Ishikawa (cell line): Measurements from ENCODE around the gene MTCP1.

Experiments used
- CEBPB ChIP-seq: IDR thresholded peaks from 2 replicates; pipeline ENCODE4 v1.6.1; 2012
- CREB1 ChIP-seq: IDR thresholded peaks from 2 replicates; pipeline ENCODE4 v1.6.1; 2012; ENCODE audit warnings: low read depth
- EGR1 ChIP-seq: IDR thresholded peaks from 2 replicates; pipeline ENCODE4 v1.6.1; 2012
- EP300 ChIP-seq: IDR thresholded peaks from 2 replicates; pipeline ENCODE4 v1.6.1; 2012; ENCODE audit warnings: borderline replicate concordance
- FOXM1 ChIP-seq: IDR thresholded peaks from 2 replicates; pipeline ENCODE4 v1.6.1; 2012; ENCODE audit warnings: low read depth, borderline replicate concordance
- MAX ChIP-seq: IDR thresholded peaks from 2 replicates; pipeline ENCODE4 v1.6.1; 2012
- NFIC ChIP-seq: IDR thresholded peaks from 2 replicates; pipeline ENCODE4 v1.6.1; 2012
- RAD21 ChIP-seq: IDR thresholded peaks from 2 replicates; pipeline ENCODE4 v1.6.1; 2012; ENCODE audit warnings: low read depth
- TAF1 ChIP-seq: IDR thresholded peaks from 2 replicates; pipeline ENCODE4 v1.6.1; 2012; ENCODE audit warnings: low read depth, mild to moderate bottlenecking
- TCF12 ChIP-seq: IDR thresholded peaks from 2 replicates; pipeline ENCODE4 v1.6.1; 2012; ENCODE audit warnings: low read depth
- TEAD4 ChIP-seq: IDR thresholded peaks from 2 replicates; pipeline ENCODE4 v1.6.1; 2012
- USF1 ChIP-seq: IDR thresholded peaks from 2 replicates; pipeline ENCODE4 v1.6.1; 2012
- YY1 ChIP-seq: IDR thresholded peaks from 2 replicates; pipeline ENCODE4 v1.6.1; 2012; ENCODE audit warnings: low read depth
- ZBTB7A ChIP-seq: IDR thresholded peaks from 2 replicates; pipeline ENCODE4 v1.6.1; 2012; ENCODE audit warnings: low read depth
- TF ChIP-seq, protein P1 (sequence below): IDR thresholded peaks from 2 replicates; pipeline ENCODE4 v1.6.1; 2012; ENCODE audit warnings: low read depth, mild to moderate bottlenecking

The MTCP1 gene

DNA sequence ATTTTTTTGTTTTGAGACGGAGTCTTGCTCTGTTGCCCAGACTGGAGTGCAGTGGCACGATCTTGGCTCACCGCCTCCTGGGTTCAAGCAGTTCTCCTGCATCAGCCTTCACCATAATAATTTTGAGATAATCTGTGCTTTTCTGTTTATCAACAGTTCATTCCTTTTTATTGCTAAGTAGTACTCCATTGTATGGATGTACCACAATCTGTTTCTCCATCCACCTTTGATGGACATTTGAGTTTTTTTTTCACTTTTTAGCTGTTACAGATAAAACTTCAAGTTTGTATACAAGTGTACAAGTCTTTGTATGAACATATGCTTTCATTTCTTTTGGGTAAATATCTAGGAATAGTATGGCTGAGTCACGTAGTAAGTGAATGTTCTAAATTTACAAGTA, 35.2 kb downstream of the MTCP1 start:
- TF ChIP-seq CREB1: no peak
- TF ChIP-seq TEAD4: no peak
- no peak for TF ChIP-seq MAX
- no peak for TF ChIP-seq ZBTB7A
- no peak for TF ChIP-seq TAF1
- TF ChIP-seq USF1: no peak
- TF ChIP-seq EGR1: no peak
- TF ChIP-seq, protein P1, sequence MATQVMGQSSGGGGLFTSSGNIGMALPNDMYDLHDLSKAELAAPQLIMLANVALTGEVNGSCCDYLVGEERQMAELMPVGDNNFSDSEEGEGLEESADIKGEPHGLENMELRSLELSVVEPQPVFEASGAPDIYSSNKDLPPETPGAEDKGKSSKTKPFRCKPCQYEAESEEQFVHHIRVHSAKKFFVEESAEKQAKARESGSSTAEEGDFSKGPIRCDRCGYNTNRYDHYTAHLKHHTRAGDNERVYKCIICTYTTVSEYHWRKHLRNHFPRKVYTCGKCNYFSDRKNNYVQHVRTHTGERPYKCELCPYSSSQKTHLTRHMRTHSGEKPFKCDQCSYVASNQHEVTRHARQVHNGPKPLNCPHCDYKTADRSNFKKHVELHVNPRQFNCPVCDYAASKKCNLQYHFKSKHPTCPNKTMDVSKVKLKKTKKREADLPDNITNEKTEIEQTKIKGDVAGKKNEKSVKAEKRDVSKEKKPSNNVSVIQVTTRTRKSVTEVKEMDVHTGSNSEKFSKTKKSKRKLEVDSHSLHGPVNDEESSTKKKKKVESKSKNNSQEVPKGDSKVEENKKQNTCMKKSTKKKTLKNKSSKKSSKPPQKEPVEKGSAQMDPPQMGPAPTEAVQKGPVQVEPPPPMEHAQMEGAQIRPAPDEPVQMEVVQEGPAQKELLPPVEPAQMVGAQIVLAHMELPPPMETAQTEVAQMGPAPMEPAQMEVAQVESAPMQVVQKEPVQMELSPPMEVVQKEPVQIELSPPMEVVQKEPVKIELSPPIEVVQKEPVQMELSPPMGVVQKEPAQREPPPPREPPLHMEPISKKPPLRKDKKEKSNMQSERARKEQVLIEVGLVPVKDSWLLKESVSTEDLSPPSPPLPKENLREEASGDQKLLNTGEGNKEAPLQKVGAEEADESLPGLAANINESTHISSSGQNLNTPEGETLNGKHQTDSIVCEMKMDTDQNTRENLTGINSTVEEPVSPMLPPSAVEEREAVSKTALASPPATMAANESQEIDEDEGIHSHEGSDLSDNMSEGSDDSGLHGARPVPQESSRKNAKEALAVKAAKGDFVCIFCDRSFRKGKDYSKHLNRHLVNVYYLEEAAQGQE: no peak
- no peak for TF ChIP-seq FOXM1
- TF ChIP-seq EP300: no peak
- TF ChIP-seq CEBPB: no peak
- TF ChIP-seq TCF12: no peak
- no peak for TF ChIP-seq YY1
- TF ChIP-seq NFIC: no peak
- no peak for TF ChIP-seq RAD21

DNA sequence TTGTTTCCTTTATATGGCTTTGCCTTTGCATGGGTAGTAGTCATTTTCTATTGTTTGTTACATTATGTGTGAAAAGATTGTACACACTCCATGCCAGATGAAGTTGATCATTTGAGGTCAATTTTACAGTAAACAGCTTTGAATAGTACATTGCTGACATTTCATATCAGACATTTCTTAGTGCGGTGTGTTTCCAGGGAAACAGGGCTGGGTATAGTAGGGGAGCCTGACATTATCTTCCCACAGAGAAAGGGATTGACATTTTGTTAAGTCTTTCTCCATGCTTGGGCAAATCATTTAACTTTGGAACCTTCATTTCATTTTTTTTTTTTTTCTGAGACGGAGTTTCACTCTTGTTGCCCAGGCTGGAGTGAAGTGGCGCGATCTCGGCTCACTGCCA, 39.3 kb downstream of the MTCP1 start:
- TF ChIP-seq EP300: no peak
- no peak for TF ChIP-seq TAF1
- no peak for TF ChIP-seq TCF12
- no peak for TF ChIP-seq CREB1
- no peak for TF ChIP-seq CEBPB
- TF ChIP-seq ZBTB7A: no peak
- TF ChIP-seq MAX: no peak
- TF ChIP-seq NFIC: no peak
- TF ChIP-seq USF1: no peak
- no peak for TF ChIP-seq YY1
- no peak for TF ChIP-seq FOXM1
- TF ChIP-seq, protein P1: no peak
- TF ChIP-seq TEAD4: no peak

GRCh38 chrX:155028877-155029291, 42.1 kb downstream of the MTCP1 start:
- no peak for TF ChIP-seq YY1
- no peak for TF ChIP-seq USF1
- TF ChIP-seq CEBPB: no peak
- no peak for TF ChIP-seq MAX

DNA sequence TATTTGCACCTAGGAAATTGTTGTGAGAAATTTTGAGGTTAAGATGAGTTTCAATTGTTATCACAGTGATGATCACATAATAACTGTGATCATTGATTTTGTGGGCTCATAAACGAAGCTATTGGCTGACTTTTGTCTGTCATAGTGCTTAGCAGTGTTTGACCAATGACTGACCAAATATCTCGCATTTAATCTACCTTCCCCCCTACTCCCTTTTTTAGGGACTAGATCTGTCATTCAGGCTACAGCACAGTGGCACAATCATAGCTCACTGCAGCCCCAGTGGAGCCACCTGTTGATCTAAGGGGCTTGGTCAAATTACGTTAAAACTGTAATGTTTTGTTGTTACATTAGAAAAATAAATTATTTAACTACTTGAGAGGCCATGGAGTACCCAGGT, 42.8 kb downstream of the MTCP1 start:
- no peak for TF ChIP-seq EP300
- no peak for TF ChIP-seq FOXM1
- no peak for TF ChIP-seq TCF12
- TF ChIP-seq NFIC: no peak
- TF ChIP-seq MAX: no peak
- TF ChIP-seq YY1: no peak
- no peak for TF ChIP-seq USF1
- TF ChIP-seq ZBTB7A: no peak
- TF ChIP-seq TAF1: no peak
- no peak for TF ChIP-seq CEBPB
- TF ChIP-seq TEAD4: no peak
- TF ChIP-seq, protein P1: no peak
- no peak for TF ChIP-seq RAD21
